H1 (cell line): Measurements from ENCODE around the gene SLN. TPM values are rescaled to one million over a fixed set of nuclear protein-coding genes. Genes with fewer than 3 reads are reported as not detected.

ENCODE experiments used
- CTCF ChIA-PET: fragments of 300-600 bp; sonication (Branson Sonifier 250); formaldehyde crosslinking; loops from one replicate; lab custom pipeline; 2021; ENCODE audit not compliant: partially characterized antibody; lab: Charles Lee
- POLR2A ChIA-PET: fragments of 300-600 bp; sonication (Branson Sonifier 250); formaldehyde crosslinking; loops from one replicate; lab custom pipeline; 2021; ENCODE audit warnings: inconsistent platforms; ENCODE audit not compliant: partially characterized antibody; lab: Charles Lee
- DNase-seq, 2 experiments: peaks; one replicate each; pipeline versions ENCODE4 v3.0.0 to v3.0.0-alpha.2; 2010 to 2022; ENCODE audit warnings: low spot score in 2 of 2, low read depth in 1 of 2, mixed read lengths in 1 of 2
- FAIRE-seq: peaks from 2 replicates; lab custom pipeline; 2011; peaks lifted over from hg19 to GRCh38; lab: Jason Lieb, UNC
- H2AFZ ChIP-seq: 2 replicates; pipeline ENCODE4 v1.8.1; 2012; ENCODE audit warnings: low read length, inconsistent platforms
- H2AK5ac ChIP-seq: 2 replicates; pipeline ENCODE4 v1.6.1; 2013; ENCODE audit warnings: low read depth, low read length
- H2BK120ac ChIP-seq: replicated peaks from 2 replicates; pipeline ENCODE3; 2013; ENCODE audit warnings: low read depth, low read length, inconsistent platforms
- H2BK12ac ChIP-seq: 2 replicates; pipeline ENCODE4 v1.6.1; 2013; ENCODE audit warnings: low read depth, low read length
- H2BK15ac ChIP-seq: 2 replicates; pipeline ENCODE4 v1.6.1; 2013; ENCODE audit warnings: low read length
- H2BK20ac ChIP-seq: 2 replicates; pipeline ENCODE4 v1.6.1; 2013; ENCODE audit warnings: low read length
- H2BK5ac ChIP-seq: 2 replicates; pipeline ENCODE4 v1.6.1; 2013; ENCODE audit warnings: low read depth, low read length
- H3K14ac ChIP-seq: 2 replicates; pipeline ENCODE4 v1.6.1; 2013; ENCODE audit warnings: inconsistent platforms; ENCODE audit not compliant: insufficient read length
- H3K18ac ChIP-seq: 2 replicates; pipeline ENCODE4 v1.6.1; 2013; ENCODE audit warnings: low read length; ENCODE audit errors: extremely low read depth
- H3K23ac ChIP-seq: 2 replicates; pipeline ENCODE4 v1.6.1; 2013; ENCODE audit warnings: inconsistent platforms; ENCODE audit not compliant: insufficient read length
- H3K23me2 ChIP-seq: 2 replicates; pipeline ENCODE4 v1.6.1; 2013; ENCODE audit warnings: low read depth, low read length
- H3K27ac ChIP-seq: 2 replicates; pipeline ENCODE4 v1.6.1; 2011; ENCODE audit warnings: low read depth, low read length, inconsistent platforms
- H3K27me3 ChIP-seq, 4 experiments: replicated peaks in 1 of 4; 1 replicate in 1 of 4; 2 replicates in 3 of 4; pipeline versions ENCODE4 v1.6.1 to v1.8.1; 2011 to 2013; ENCODE audit warnings: low read length in 3 of 4, mild to moderate bottlenecking in 3 of 4, inconsistent platforms in 2 of 4, mixed read lengths in 2 of 4, moderate library complexity in 1 of 4; ENCODE audit not compliant: control insufficient read depth in 3 of 4, insufficient read depth in 3 of 4; ENCODE audit errors: extremely low read depth in 1 of 4
- H3K36me3 ChIP-seq, 4 experiments: 2 replicates each; pipeline versions ENCODE4 v1.6.1 to v1.8.1; 2011 to 2013; ENCODE audit warnings: mild to moderate bottlenecking in 4 of 4, low read length in 3 of 4, moderate library complexity in 2 of 4, control low read depth in 1 of 4, inconsistent platforms in 1 of 4; ENCODE audit not compliant: insufficient read depth in 4 of 4, control insufficient read depth in 2 of 4
- H3K4ac ChIP-seq: replicated peaks from 2 replicates; pipeline ENCODE3; 2013; ENCODE audit warnings: low read length, low read depth, mixed read lengths, inconsistent platforms; ENCODE audit not compliant: insufficient read length
- H3K4me1 ChIP-seq, 4 experiments: replicated peaks in 1 of 4; 1 replicate in 1 of 4; 2 replicates in 3 of 4; pipeline versions ENCODE4 v1.6.1 to v1.8.1; 2011 to 2013; ENCODE audit warnings: low read length in 3 of 4, inconsistent platforms in 2 of 4, mixed read lengths in 1 of 4; ENCODE audit not compliant: insufficient read depth in 4 of 4, control insufficient read depth in 3 of 4
- H3K4me2 ChIP-seq, 2 experiments: 2 replicates each; pipeline versions ENCODE4 v1.6.1 to v1.8.1; 2011 to 2013; ENCODE audit warnings: low read depth in 2 of 2, low read length in 2 of 2, control low read depth in 1 of 2, inconsistent platforms in 1 of 2, mild to moderate bottlenecking in 1 of 2; ENCODE audit not compliant: insufficient read depth in 1 of 2
- H3K4me3 ChIP-seq, 4 experiments: fragments of 200-600, 300-600 bp in 1 of 4; sonication (generic), shearing (Covaris generic), sonication (Bioruptor Twin) in 1 of 4; 2 replicates each; pipeline versions ENCODE4 v1.5.1 to v1.8.1; 2011 to 2016; ENCODE audit warnings: low read length in 4 of 4, low read depth in 3 of 4, control low read depth in 2 of 4, inconsistent platforms in 2 of 4, mild to moderate bottlenecking in 2 of 4, mixed read lengths in 1 of 4, moderate library complexity in 1 of 4; ENCODE audit not compliant: insufficient read depth in 2 of 4; ENCODE audit errors: extremely low read depth in 1 of 4
- H3K56ac ChIP-seq: replicated peaks from 2 replicates; pipeline ENCODE3; 2013; ENCODE audit warnings: low read depth, mild to moderate bottlenecking, mixed read lengths, low read length, inconsistent platforms; ENCODE audit not compliant: insufficient read length
- H3K79me1 ChIP-seq: 2 replicates; pipeline ENCODE4 v1.6.1; 2013; ENCODE audit warnings: low read depth, low read length, control low read depth
- H3K79me2 ChIP-seq, 2 experiments: 2 replicates each; pipeline versions ENCODE4 v1.6.1 to v1.8.1; 2012 to 2013; ENCODE audit warnings: low read length in 2 of 2, mild to moderate bottlenecking in 2 of 2, inconsistent platforms in 1 of 2; ENCODE audit not compliant: insufficient read depth in 2 of 2, control insufficient read depth in 1 of 2
- H3K9ac ChIP-seq, 4 experiments: replicated peaks in 1 of 4; 1 replicate in 1 of 4; 2 replicates in 3 of 4; pipeline versions ENCODE4 v1.6.1 to v1.8.1; 2011 to 2013; ENCODE audit warnings: low read depth in 3 of 4, low read length in 3 of 4, control low read depth in 2 of 4, mild to moderate bottlenecking in 2 of 4, moderate library complexity in 2 of 4, inconsistent platforms in 1 of 4; ENCODE audit errors: extremely low read depth in 1 of 4
- H3K9me3 ChIP-seq, 2 experiments: 2 replicates each; pipeline versions ENCODE4 v1.6.1 to v1.8.1; 2012 to 2013; ENCODE audit warnings: mild to moderate bottlenecking in 2 of 2, moderate library complexity in 2 of 2, control low read depth in 1 of 2, inconsistent platforms in 1 of 2, low read depth in 1 of 2, low read length in 1 of 2, mixed read lengths in 1 of 2; ENCODE audit not compliant: insufficient read depth in 2 of 2
- H4K20me1 ChIP-seq, 2 experiments: replicated peaks in 1 of 2; 2 replicates each; pipeline versions ENCODE3 to v1.8.1; 2011 to 2013; ENCODE audit warnings: inconsistent platforms in 2 of 2, low read length in 2 of 2, mild to moderate bottlenecking in 1 of 2; ENCODE audit not compliant: insufficient read depth in 2 of 2, control insufficient read depth in 1 of 2
- H4K5ac ChIP-seq: 2 replicates; pipeline ENCODE4 v1.6.1; 2013; ENCODE audit warnings: low read length, low read depth, mixed read lengths, inconsistent platforms; ENCODE audit not compliant: insufficient read length
- H4K8ac ChIP-seq: 2 replicates; pipeline ENCODE4 v1.8.0; 2013; ENCODE audit warnings: mild to moderate bottlenecking, moderate library complexity, low read length, inconsistent platforms; ENCODE audit not compliant: insufficient read depth; ENCODE audit errors: extremely low read depth
- H4K91ac ChIP-seq: replicated peaks from 2 replicates; pipeline ENCODE3; 2013; ENCODE audit warnings: low read length, mixed read lengths, inconsistent platforms; ENCODE audit not compliant: insufficient read length
- ASH2L ChIP-seq: fragments of 200-600, 300-600 bp; sonication (generic); IDR thresholded peaks from one replicate; pipeline ENCODE4 v1.7.1; 2017; ENCODE audit warnings: low read length
- CEBPB ChIP-seq: IDR thresholded peaks from 2 replicates; pipeline ENCODE4 v1.6.1; 2012; ENCODE audit warnings: low read depth, low read length
- CHD2 ChIP-seq: IDR thresholded peaks from 2 replicates; pipeline ENCODE4 v1.6.1; 2012; ENCODE audit warnings: low read length, improper control_type of control experiment
- CTBP2 ChIP-seq: IDR thresholded peaks from 2 replicates; pipeline ENCODE4 v1.7.0; 2011; ENCODE audit warnings: borderline replicate concordance, mild to moderate bottlenecking, moderate library complexity, mixed read lengths, low read length; ENCODE audit not compliant: insufficient read depth, insufficient read length
- E2F6 ChIP-seq: IDR thresholded peaks from 2 replicates; pipeline ENCODE4 v1.6.1; 2012; ENCODE audit warnings: inconsistent platforms
- EGR1 ChIP-seq: IDR thresholded peaks from 2 replicates; pipeline ENCODE4 v1.6.1; 2011; ENCODE audit warnings: low read depth, low read length, borderline replicate concordance
- EZH2 ChIP-seq: fragments of 200-600 bp; sonication (generic); IDR thresholded peaks from 2 replicates; pipeline ENCODE4 v1.7.1; 2012; ENCODE audit warnings: low read depth, mild to moderate bottlenecking, moderate library complexity, low read length, inconsistent platforms; ENCODE audit not compliant: severe bottlenecking
- HDAC6 ChIP-seq: IDR thresholded peaks from one replicate; pipeline ENCODE4 v1.7.1; 2012; ENCODE audit warnings: low read depth, mild to moderate bottlenecking, inconsistent platforms, low read length, moderate library complexity
- JUND ChIP-seq: IDR thresholded peaks from 2 replicates; pipeline ENCODE4 v1.6.1; 2011; ENCODE audit warnings: mild to moderate bottlenecking, improper control_type of control experiment, low read length
- KDM1A ChIP-seq: fragments of 200-600, 300-600 bp; sonication (generic); IDR thresholded peaks from 2 replicates; pipeline ENCODE4 v1.7.1; 2016; ENCODE audit warnings: mild to moderate bottlenecking, low read length, borderline replicate concordance
- NANOG ChIP-seq: IDR thresholded peaks from 2 replicates; pipeline ENCODE4 v1.6.1; 2011; ENCODE audit warnings: low read length, low read depth, mild to moderate bottlenecking, inconsistent platforms; ENCODE audit not compliant: insufficient read depth, poor library complexity, severe bottlenecking
- SIN3A ChIP-seq, 2 experiments: IDR thresholded peaks in 1 of 2; conservative IDR thresholded peaks in 1 of 2; 2 replicates each; pipeline ENCODE4 v1.6.1; 2011 to 2012; ENCODE audit warnings: low read length in 2 of 2, improper control_type of control experiment in 1 of 2, low read depth in 1 of 2, mild to moderate bottlenecking in 1 of 2
- SP2 ChIP-seq: IDR thresholded peaks from 2 replicates; pipeline ENCODE4 v1.6.1; 2012; ENCODE audit warnings: mild to moderate bottlenecking, low read length, inconsistent platforms
- WGBS, 2 experiments: shearing (Covaris generic) in 1 of 2; methylation state at CpG; one replicate each; pipeline versions ENCODE4 v1.1.6 to v1.1.7; 2013 to 2015; ENCODE audit warnings: low lambda C conversion rate in 2 of 2, mixed read lengths in 2 of 2, inconsistent platforms in 1 of 2, low coverage in 1 of 2, missing lambda C conversion rate in 1 of 2; ENCODE audit not compliant: insufficient replicate concordance in 2 of 2, insufficient coverage in 1 of 2, insufficient read length in 1 of 2; ENCODE audit errors: extremely low coverage in 1 of 2, missing lambda C conversion rate in 1 of 2; 5-methylcytosine and 5-hydroxymethylcytosine counted together
- polyA plus RNA-seq, 7 experiments: library from polyadenylated mRNA; depleted of rRNA in 3 of 7; stranded (reverse) in 5 of 7; unstranded in 2 of 7; fragments of >200 nt in 5 of 7; fragments of 200-250 nt in 2 of 7; gene quantifications; 1 replicate in 5 of 7; 2 replicates in 1 of 7; 4 replicates in 1 of 7; pipeline versions ENCODE4 v1.2.1 to v1.2.3, GENCODE V29; 2011 to 2013; ENCODE audit warnings: missing spikeins in 2 of 7, mixed read lengths in 2 of 7
- total RNA-seq: library from RNA; stranded (reverse); fragmentation: NEBNext Ultra II Directional; extraction: Animal tissue kit (Norgen Biotek cat#: 25700); gene quantifications from 2 replicates; pipeline ENCODE4 v1.2.1, GENCODE V29; 2021

Gene SLN
- total and polyA plus RNA-seq, 2 of the 8 experiments (the other 6 are each of a cell fraction or from before 2014, with no cell fraction given), result not detected

- Histone ChIP-seq H2AK5ac (no peak overlapping the region), H3K9ac (no peak overlapping the region), H2BK12ac (no peak overlapping the region), H3K23ac (no peak overlapping the region), H3K23me2 (no peaks in the 10 kb centered on the region), H3K36me3 (no peaks in the 10 kb centered on the region), H3K18ac (no peak overlapping the region), H3K56ac (no peak overlapping the region), H2BK120ac (no peak overlapping the region), H2BK15ac (no peak overlapping the region), H3K4me1 (no peaks in the 10 kb centered on the region), H3K79me2 (no peaks in the 10 kb centered on the region), H3K27me3 (no peaks in the 10 kb centered on the region), H3K4me3 (no peak overlapping the region), H3K9me3 (no peaks in the 10 kb centered on the region), H2BK20ac (no peak overlapping the region), H3K4ac (no peak overlapping the region), H2BK5ac (no peak overlapping the region), H2AFZ (no peak overlapping the region), H4K91ac (no peak overlapping the region), H3K4me2 (no peak overlapping the region), H4K5ac (no peak overlapping the region), H3K27ac (no peak overlapping the region), H3K14ac (no peak overlapping the region), H4K20me1 (no peaks in the 10 kb centered on the region), H3K79me1 (no peaks in the 10 kb centered on the region), H4K8ac (no peak overlapping the region)
- ChIA-PET CTCF (interaction anchor here (0.6 to 3.8 kb wide), 11 partner anchors 9 to 128 kb away, joined by 3 to 32 read pairs (median 5); no protein-coding TSS in a partner anchor), POLR2A (no interaction called here)
- 89% methylated on average over 8 of the region's 8 CpGs; no CpG with 5 or more reads in 1 of the 2 experiments for WGBS, 2 experiments
- FAIRE-seq (no peak), DNase-seq (no peak)
- TF ChIP-seq HDAC6 (no peak), CTBP2 (no peak), CHD2 (no peak), EGR1 (no peak), ASH2L (no peak), KDM1A (no peak), SIN3A (conservative IDR thresholded peaks at IDR 0.05 in 1 of 2, IDR thresholded peaks at IDR 0.05 in 1 of 2; ENCODE audit: low read depth in 1 of 2, low read length in 2 of 2) (no peak), CEBPB (no peak), EZH2 (no peak), NANOG (no peak), JUND (no peak), E2F6 (no peak), SP2 (no peak)
Measured at GRCh38 chr11:107676336-107677057, 35.4 kb downstream of the SLN start.
